ENCODE measurements around the gene TOR2A.
A peak's percentile ranks its signal among the peaks of the same experiment; 100 is the strongest.

Gene TOR2A

DNA sequence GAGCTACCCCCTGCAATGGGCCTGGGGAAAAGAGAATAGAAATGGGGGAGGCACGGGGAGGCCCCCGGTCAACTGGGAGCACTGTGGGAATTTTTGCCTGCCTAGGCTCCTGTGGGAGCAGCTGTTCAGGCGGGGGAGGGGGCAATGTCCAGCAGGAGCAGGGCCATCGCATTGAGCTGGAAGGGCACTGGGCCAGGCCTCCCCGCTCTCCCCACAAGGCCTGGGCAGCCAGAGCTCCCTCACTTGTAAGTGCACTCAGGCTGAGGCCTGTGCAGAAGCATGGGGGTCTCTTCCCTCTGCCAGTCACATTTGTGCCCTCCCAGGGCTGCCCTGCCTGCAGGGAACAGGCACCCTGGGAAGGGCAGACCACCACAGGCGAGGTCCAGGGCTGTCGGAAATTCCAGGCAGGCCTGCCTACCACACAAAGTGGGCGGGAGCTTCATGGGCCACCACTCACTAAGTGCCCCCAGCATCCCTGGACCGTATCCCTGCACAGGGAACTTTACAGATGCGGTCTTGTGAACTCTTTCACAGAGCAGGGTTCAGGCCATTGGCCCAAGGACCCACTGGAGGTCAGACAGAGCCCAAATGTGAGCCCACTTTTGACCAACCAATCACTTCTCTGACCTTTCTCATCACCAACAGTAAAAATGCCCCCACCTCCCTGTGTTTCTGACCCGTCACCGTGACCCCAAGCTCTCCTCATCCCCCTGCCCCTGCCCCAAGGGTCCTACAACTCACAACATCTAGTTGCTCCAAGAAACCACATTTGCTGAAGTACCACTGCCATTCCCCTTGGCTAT, 29.3 kb downstream of the TOR2A start:
- Histone ChIP-seq H4K8ac (ENCODE audit: low read depth, low read length) (no peak overlapping the region), H3K79me1 (ENCODE audit: low read length) (no peaks in the 10 kb centered on the region), H3K27ac (ENCODE audit: low read depth, low read length) (no peak overlapping the region), H3K4ac (ENCODE audit: low read depth, low read length) (no peak overlapping the region), H3K27me3 (ENCODE audit: insufficient read depth, low read length, poor library complexity) (no peaks in the 10 kb centered on the region), H2BK15ac (replicated peaks; ENCODE audit: low read depth) (no peak overlapping the region), H4K5ac (ENCODE audit: low read length) (no peak overlapping the region), H3K9ac (ENCODE audit: low read length) (no peak overlapping the region), H3K23ac (ENCODE audit: low read length) (no peak overlapping the region), H3K4me3 (ENCODE audit: low read length) (no peak overlapping the region), H3K56ac (ENCODE audit: low read length) (no peak overlapping the region), H3K4me1 (ENCODE audit: control insufficient read depth, low read depth, low read length) (no peaks in the 10 kb centered on the region), H2BK5ac (ENCODE audit: low read length) (no peak overlapping the region), H3K4me2 (ENCODE audit: low read length) (no peak overlapping the region), H2BK120ac (ENCODE audit: low read depth, low read length) (no peak overlapping the region), H3K18ac (ENCODE audit: low read length) (no peak overlapping the region), H2AK5ac (ENCODE audit: low read length) (no peak overlapping the region), H3K79me2 (ENCODE audit: control insufficient read depth, insufficient read depth, low read length) (no peaks in the 10 kb centered on the region), H3K36me3 (ENCODE audit: control insufficient read depth, insufficient read depth, low read length) (no peaks in the 10 kb centered on the region)
- no peak for DNase-seq
- WGBS (ENCODE audit: extremely low coverage, insufficient coverage, low lambda C conversion rate), result no CpG with 5 or more reads among the region's 12 CpGs

DNA sequence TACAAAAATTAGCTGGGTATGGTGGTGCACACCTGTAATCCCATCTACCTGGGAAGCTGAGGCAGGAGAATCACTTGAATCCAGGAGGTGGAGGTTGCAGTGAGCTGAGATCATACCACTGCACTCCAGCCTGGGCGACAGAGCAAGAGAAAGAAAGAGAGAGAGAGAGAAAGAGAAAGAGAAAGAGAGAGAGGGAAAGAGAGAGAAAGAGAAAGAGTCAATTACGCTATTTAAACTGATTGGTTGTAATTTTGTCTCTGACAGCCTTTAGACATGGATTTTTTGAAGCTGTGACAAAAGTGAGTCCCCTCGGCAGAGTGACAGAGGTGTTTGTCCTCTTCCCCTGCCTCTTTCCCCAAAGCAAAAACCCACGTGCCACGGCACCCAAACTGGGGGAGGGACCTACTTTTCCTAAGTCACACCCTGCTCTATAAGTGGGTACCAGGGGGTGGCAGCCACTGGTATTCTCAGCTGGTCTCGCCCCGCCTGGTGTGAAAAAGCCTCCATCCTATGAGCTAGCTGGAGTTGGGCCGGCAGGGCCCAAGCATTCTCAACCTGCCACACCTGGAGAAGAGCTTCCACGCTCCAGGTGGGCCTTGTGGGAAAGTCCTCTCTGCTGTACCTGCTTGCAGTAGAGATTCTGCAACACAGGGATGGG, 31.7 kb downstream of the TOR2A start:
- H3K9ac ChIP-seq (ENCODE audit: low read length), result no peak overlapping the region
- H2BK120ac ChIP-seq (ENCODE audit: low read depth, low read length), result no peak overlapping the region
- H3K4me2 ChIP-seq (ENCODE audit: low read length), result no peak overlapping the region
- no peaks in the 10 kb centered on the region for H3K27me3 ChIP-seq (ENCODE audit: insufficient read depth, low read length, poor library complexity)
- H3K23ac ChIP-seq (ENCODE audit: low read length), result no peak overlapping the region
- no peak overlapping the region for H2AK5ac ChIP-seq (ENCODE audit: low read length)
- H3K79me2 ChIP-seq (ENCODE audit: control insufficient read depth, insufficient read depth, low read length), result no peaks in the 10 kb centered on the region
- H3K4ac ChIP-seq (ENCODE audit: low read depth, low read length), result no peak overlapping the region
- no peak overlapping the region for H2BK15ac ChIP-seq (replicated peaks; ENCODE audit: low read depth)
- no peak overlapping the region for H3K56ac ChIP-seq (ENCODE audit: low read length)
- no peaks in the 10 kb centered on the region for H3K36me3 ChIP-seq (ENCODE audit: control insufficient read depth, insufficient read depth, low read length)
- no peak overlapping the region for H4K5ac ChIP-seq (ENCODE audit: low read length)
- H3K79me1 ChIP-seq (ENCODE audit: low read length), result no peaks in the 10 kb centered on the region
- DNase-seq, result no peak
- no peak overlapping the region for H3K27ac ChIP-seq (ENCODE audit: low read depth, low read length)
- H3K4me3 ChIP-seq (ENCODE audit: low read length), result no peak overlapping the region
- no peak overlapping the region for H3K18ac ChIP-seq (ENCODE audit: low read length)
- no CpG with 5 or more reads among the region's 9 CpGs for WGBS (ENCODE audit: extremely low coverage, insufficient coverage, low lambda C conversion rate)
- H4K8ac ChIP-seq (ENCODE audit: low read depth, low read length), result no peak overlapping the region
- H3K4me1 ChIP-seq (ENCODE audit: control insufficient read depth, low read depth, low read length), result no peaks in the 10 kb centered on the region
- no peak overlapping the region for H2BK5ac ChIP-seq (ENCODE audit: low read length)

DNA sequence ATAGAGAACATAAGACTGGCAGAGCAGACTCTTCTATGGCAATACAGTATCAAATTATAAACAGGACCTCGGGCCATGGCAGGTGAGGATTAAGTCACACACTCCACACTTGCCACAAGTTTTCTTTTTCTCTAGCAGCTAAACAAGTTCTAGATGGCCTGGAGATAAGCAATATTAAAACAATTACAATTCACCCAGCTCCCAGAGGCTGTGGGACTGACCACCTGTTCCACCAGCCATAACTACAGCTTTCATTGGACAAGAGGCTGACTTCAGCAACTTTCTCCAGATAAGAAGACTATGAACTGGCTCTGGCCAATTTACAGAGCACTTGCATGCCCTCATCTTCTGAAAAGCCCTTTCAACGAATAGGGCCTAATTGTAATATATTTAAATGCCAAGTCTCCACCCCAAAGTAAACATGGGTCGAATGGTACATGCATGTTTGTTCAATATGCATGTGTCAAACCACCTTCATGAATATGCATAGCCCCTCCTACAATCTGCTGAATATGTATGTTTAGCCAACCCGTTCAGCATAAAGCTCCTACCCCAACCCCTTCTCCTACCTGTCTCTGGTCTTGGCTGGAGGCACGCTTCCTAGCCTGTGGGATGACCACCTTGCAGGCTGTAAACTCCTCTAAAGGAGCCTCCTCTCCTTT, 34.4 kb downstream of the TOR2A start:
- no peak overlapping the region for H2BK5ac ChIP-seq (ENCODE audit: low read length)
- H3K4me3 ChIP-seq (ENCODE audit: low read length), result no peak overlapping the region
- H3K56ac ChIP-seq (ENCODE audit: low read length), result no peak overlapping the region
- H3K36me3 ChIP-seq (ENCODE audit: control insufficient read depth, insufficient read depth, low read length), result no peaks in the 10 kb centered on the region
- H2AK5ac ChIP-seq (ENCODE audit: low read length), result no peak overlapping the region
- no peak overlapping the region for H3K4me2 ChIP-seq (ENCODE audit: low read length)
- no peak overlapping the region for H4K8ac ChIP-seq (ENCODE audit: low read depth, low read length)
- no peak for DNase-seq
- H3K9ac ChIP-seq (ENCODE audit: low read length), result no peak overlapping the region
- no peaks in the 10 kb centered on the region for H3K4me1 ChIP-seq (ENCODE audit: control insufficient read depth, low read depth, low read length)
- no peak overlapping the region for H3K4ac ChIP-seq (ENCODE audit: low read depth, low read length)
- H3K79me1 ChIP-seq (ENCODE audit: low read length), result no peaks in the 10 kb centered on the region
- WGBS (ENCODE audit: extremely low coverage, insufficient coverage, low lambda C conversion rate), result no CpG with 5 or more reads among the region's 5 CpGs
- no peak overlapping the region for H2BK120ac ChIP-seq (ENCODE audit: low read depth, low read length)
- no peak overlapping the region for H2BK15ac ChIP-seq (replicated peaks; ENCODE audit: low read depth)
- H3K23ac ChIP-seq (ENCODE audit: low read length), result no peak overlapping the region
- no peak overlapping the region for H4K5ac ChIP-seq (ENCODE audit: low read length)
- no peak overlapping the region for H3K18ac ChIP-seq (ENCODE audit: low read length)
- H3K27me3 ChIP-seq (ENCODE audit: insufficient read depth, low read length, poor library complexity), result no peaks in the 10 kb centered on the region
- H3K27ac ChIP-seq (ENCODE audit: low read depth, low read length), result no peak overlapping the region
- no peaks in the 10 kb centered on the region for H3K79me2 ChIP-seq (ENCODE audit: control insufficient read depth, insufficient read depth, low read length)

DNA sequence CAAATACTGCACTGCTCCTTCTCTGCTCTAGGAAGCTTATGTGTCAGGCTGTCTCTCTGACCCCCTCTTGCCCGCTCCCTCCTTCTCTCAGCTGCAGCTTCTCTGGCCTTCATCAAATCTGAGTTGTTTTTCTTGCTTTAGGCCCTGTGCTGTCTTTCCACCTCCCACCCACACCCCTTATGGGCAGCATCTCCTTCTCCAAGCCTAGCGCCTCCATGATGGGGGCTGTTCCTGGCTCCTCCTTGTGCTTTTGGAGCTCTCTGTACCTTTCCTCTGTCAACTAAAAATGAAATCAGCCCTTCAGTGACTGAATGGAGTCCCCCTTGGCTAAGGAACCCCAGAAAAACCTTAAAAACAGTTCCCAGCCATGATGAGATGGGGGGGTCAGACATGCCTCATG, 35.0 kb downstream of the TOR2A start:
- Histone ChIP-seq H2AK5ac (ENCODE audit: low read length) (no peak overlapping the region), H3K4me1 (ENCODE audit: control insufficient read depth, low read depth, low read length) (no peaks in the 10 kb centered on the region), H2BK5ac (ENCODE audit: low read length) (no peak overlapping the region), H3K4ac (ENCODE audit: low read depth, low read length) (no peak overlapping the region), H3K23ac (ENCODE audit: low read length) (no peak overlapping the region), H3K9ac (ENCODE audit: low read length) (no peak overlapping the region), H3K27ac (ENCODE audit: low read depth, low read length) (no peak overlapping the region), H3K4me3 (ENCODE audit: low read length) (no peak overlapping the region), H3K18ac (ENCODE audit: low read length) (no peak overlapping the region), H2BK120ac (ENCODE audit: low read depth, low read length) (no peak overlapping the region), H3K27me3 (ENCODE audit: insufficient read depth, low read length, poor library complexity) (no peaks in the 10 kb centered on the region), H3K79me2 (ENCODE audit: control insufficient read depth, insufficient read depth, low read length) (no peaks in the 10 kb centered on the region), H3K56ac (ENCODE audit: low read length) (no peak overlapping the region), H4K5ac (ENCODE audit: low read length) (no peak overlapping the region), H3K79me1 (ENCODE audit: low read length) (no peaks in the 10 kb centered on the region), H3K36me3 (ENCODE audit: control insufficient read depth, insufficient read depth, low read length) (no peaks in the 10 kb centered on the region), H3K4me2 (ENCODE audit: low read length) (no peak overlapping the region), H4K8ac (ENCODE audit: low read depth, low read length) (no peak overlapping the region), H2BK15ac (replicated peaks; ENCODE audit: low read depth) (no peak overlapping the region)
- no peak for DNase-seq
- no CpG with 5 or more reads among the region's 2 CpGs for WGBS (ENCODE audit: extremely low coverage, insufficient coverage, low lambda C conversion rate)

DNA sequence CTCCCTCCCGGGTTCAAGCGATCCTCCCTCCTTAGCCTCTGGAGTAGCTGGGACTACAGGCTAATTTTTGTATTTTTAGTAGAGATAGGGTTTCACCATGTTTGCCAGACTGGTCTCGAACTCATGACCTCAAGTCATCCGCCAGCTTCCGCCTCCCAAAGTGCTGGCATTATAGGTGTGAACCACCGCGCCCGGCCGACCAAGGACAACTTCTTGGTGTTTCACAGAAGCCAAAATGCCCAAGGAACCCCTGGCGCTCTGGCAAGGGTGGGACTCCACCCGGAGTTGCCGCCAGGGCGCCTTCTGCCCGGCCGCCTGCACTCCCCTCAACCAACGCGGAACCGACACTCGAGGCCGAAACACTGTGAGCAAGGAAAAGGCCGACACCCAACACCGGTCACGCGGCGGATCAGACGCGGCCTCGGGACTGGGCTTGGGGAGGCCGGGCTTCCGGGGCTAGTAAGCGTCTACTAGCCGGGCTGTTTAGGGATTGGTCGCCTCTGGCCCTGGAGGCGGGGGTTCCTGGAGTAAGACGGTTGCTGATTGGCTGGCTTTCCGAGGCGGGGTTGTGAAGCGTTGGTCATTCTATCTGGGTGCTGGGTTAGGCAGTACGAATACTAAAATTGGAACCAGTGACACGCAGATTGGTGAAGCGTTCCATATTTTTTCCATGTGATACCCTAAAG, 36.0 kb downstream of the TOR2A start:
- peak; percentile 98 for DNase-seq
- no peaks in the 10 kb centered on the region for H3K4me1 ChIP-seq (ENCODE audit: control insufficient read depth, low read depth, low read length)
- no peak overlapping the region for H3K27ac ChIP-seq (ENCODE audit: low read depth, low read length)
- no peaks in the 10 kb centered on the region for H3K36me3 ChIP-seq (ENCODE audit: control insufficient read depth, insufficient read depth, low read length)
- peak overlapping the region; percentile 78 for H3K4me2 ChIP-seq (ENCODE audit: low read length)
- H3K79me2 ChIP-seq (ENCODE audit: control insufficient read depth, insufficient read depth, low read length), result no peaks in the 10 kb centered on the region
- WGBS (ENCODE audit: extremely low coverage, insufficient coverage, low lambda C conversion rate), result no CpG with 5 or more reads among the region's 41 CpGs
- H2BK5ac ChIP-seq (ENCODE audit: low read length), result no peak overlapping the region
- peak overlapping the region; percentile 70 for H3K9ac ChIP-seq (ENCODE audit: low read length)
- H3K23ac ChIP-seq (ENCODE audit: low read length), result no peak overlapping the region
- no peak overlapping the region for H4K5ac ChIP-seq (ENCODE audit: low read length)
- H3K27me3 ChIP-seq (ENCODE audit: insufficient read depth, low read length, poor library complexity), result no peaks in the 10 kb centered on the region
- no peak overlapping the region for H3K18ac ChIP-seq (ENCODE audit: low read length)
- H2AK5ac ChIP-seq (ENCODE audit: low read length), result no peak overlapping the region
- no peak overlapping the region for H3K4ac ChIP-seq (ENCODE audit: low read depth, low read length)
- H3K56ac ChIP-seq (ENCODE audit: low read length), result peak overlapping the region; percentile 83
- H3K4me3 ChIP-seq (ENCODE audit: low read length), result peak overlapping the region; percentile 22
- H2BK120ac ChIP-seq (ENCODE audit: low read depth, low read length), result no peak overlapping the region
- no peak overlapping the region for H4K8ac ChIP-seq (ENCODE audit: low read depth, low read length)
- H3K79me1 ChIP-seq (ENCODE audit: low read length), result no peaks in the 10 kb centered on the region
- no peak overlapping the region for H2BK15ac ChIP-seq (replicated peaks; ENCODE audit: low read depth)
